ENCODE results near the gene MAP4K2. TPM values are rescaled to one million over a fixed set of nuclear protein-coding genes. Genes with fewer than 3 reads are reported as not detected.
"Not testable (repeated sequence)": the region's sequence is repeated elsewhere in the genome, so short reads cannot be mapped to it uniquely, and the experiment has no call there.

Gene MAP4K2
- total RNA-seq, 2 experiments from 2014 or later: 86.6 to 91.2 TPM

- DNase-seq: no peak
- POLR2A ChIA-PET: no interaction called here
- H3K4me3 Mint-ChIP-seq: no peak overlapping the region
- CTCF ChIA-PET: interaction anchor here (0.6 to 1.0 kb wide), 2 partner anchors 17 to 256 kb away, joined by 3 read pairs; no protein-coding TSS in a partner anchor
- H3K27ac Mint-ChIP-seq: no peak overlapping the region
- no peaks in the 10 kb centered on the region for H3K4me1 Mint-ChIP-seq
- H3K36me3 Mint-ChIP-seq (ENCODE audit: low read depth): no peaks in the 10 kb centered on the region
- no peaks in the 10 kb centered on the region for H3K27me3 Mint-ChIP-seq
- H3K9me3 Mint-ChIP-seq: no peaks in the 10 kb centered on the region
Observed at GRCh38 chr11:64817476-64817875, 14.5 kb upstream of the MAP4K2 start.

GRCh38 chr11:64815433-64815832 lies 12.4 kb upstream of the MAP4K2 start:
- H3K27ac Mint-ChIP-seq; POLR2A ChIA-PET; H3K36me3 Mint-ChIP-seq (ENCODE audit: low read depth); H3K4me1 Mint-ChIP-seq; H3K27me3 Mint-ChIP-seq; DNase-seq; H3K4me3 Mint-ChIP-seq; CTCF ChIA-PET; H3K9me3 Mint-ChIP-seq: not testable (repeated sequence)

- no peaks in the 10 kb centered on the region for H3K9me3 Mint-ChIP-seq
- peaks cover 11% of the 10 kb centered on the region for H3K4me1 Mint-ChIP-seq
- H3K27ac Mint-ChIP-seq: no peak overlapping the region
- no peaks in the 10 kb centered on the region for H3K27me3 Mint-ChIP-seq
- POLR2A ChIA-PET: no interaction called here
- no peak overlapping the region for H3K4me3 Mint-ChIP-seq
- CTCF ChIA-PET: no interaction called here
- no peaks in the 10 kb centered on the region for H3K36me3 Mint-ChIP-seq (ENCODE audit: low read depth)
- DNase-seq: no peak
Observed at GRCh38 chr11:64814712-64815187, 11.7 kb upstream of the MAP4K2 start.

- ChIA-PET CTCF (interaction anchor here (0.6 to 0.7 kb wide), 2 partner anchors 13 to 478 kb away, joined by 3 read pairs; no protein-coding TSS in a partner anchor), POLR2A (no interaction called here)
- H3K4me1 Mint-ChIP-seq: peaks cover 18% of the 10 kb centered on the region
- peaks cover 4% of the 10 kb centered on the region for H3K36me3 Mint-ChIP-seq (ENCODE audit: low read depth)
- H3K27ac Mint-ChIP-seq: no peak overlapping the region
- no peaks in the 10 kb centered on the region for H3K27me3 Mint-ChIP-seq
- H3K9me3 Mint-ChIP-seq: no peaks in the 10 kb centered on the region
- no peak overlapping the region for H3K4me3 Mint-ChIP-seq
- DNase-seq: no peak
Observed at GRCh38 chr11:64813826-64814225, 10.8 kb upstream of the MAP4K2 start.

- CTCF ChIA-PET: interaction anchor here (0.6 to 1.8 kb wide), 7 partner anchors 10 to 267 kb away, joined by 3 to 9 read pairs (median 3); partner anchors contain the start of gene CDC42BPG
- peaks cover 25% of the 10 kb centered on the region for H3K4me1 Mint-ChIP-seq
- H3K9me3 Mint-ChIP-seq: no peaks in the 10 kb centered on the region
- peak; percentile 76 for DNase-seq
- no peaks in the 10 kb centered on the region for H3K27me3 Mint-ChIP-seq
- H3K36me3 Mint-ChIP-seq (ENCODE audit: low read depth): peaks cover 18% of the 10 kb centered on the region
- POLR2A ChIA-PET: interaction anchor here (0.8 to 1.0 kb wide), 2 partner anchors 32 to 694 kb away, joined by 3 to 4 read pairs; no protein-coding TSS in a partner anchor
- H3K4me3 Mint-ChIP-seq: peak overlapping the region; percentile 96
- peak overlapping the region; percentile 94 for H3K27ac Mint-ChIP-seq
Observed at GRCh38 chr11:64810891-64811272, 7.9 kb upstream of the MAP4K2 start.

GRCh38 chr11:64810271-64810890 lies 7.4 kb upstream of the MAP4K2 start, which contains the start of gene MEN1:
TSS of gene MEN1 (minus strand) at chr11:64810551. CDS start at chr11:64810109, 442 bp downstream.
- H3K27ac Mint-ChIP-seq: peak within 1 kb of the TSS; percentile 94
- H3K9me3 Mint-ChIP-seq: no peaks in the 10 kb centered on the region
- H3K4me1 Mint-ChIP-seq: peaks cover 25% of the 10 kb centered on the region
- peaks cover 23% of the 10 kb centered on the region for H3K36me3 Mint-ChIP-seq (ENCODE audit: low read depth)
- POLR2A ChIA-PET: interaction anchor here (0.8 to 1.0 kb wide), 2 partner anchors 32 to 694 kb away, joined by 3 to 4 read pairs; no protein-coding TSS in a partner anchor
- peak; percentile 87 for DNase-seq
- CTCF ChIA-PET: interaction anchor here (0.6 to 1.8 kb wide), 6 partner anchors 10 to 268 kb away, joined by 3 to 9 read pairs (median 3); partner anchors contain the start of gene CDC42BPG
- H3K4me3 Mint-ChIP-seq: peak within 1 kb of the TSS; percentile 96
- H3K27me3 Mint-ChIP-seq: no peaks in the 10 kb centered on the region

- H3K36me3 Mint-ChIP-seq (ENCODE audit: low read depth): peaks cover 27% of the 10 kb centered on the region
- H3K27me3 Mint-ChIP-seq: no peaks in the 10 kb centered on the region
- ChIA-PET CTCF (interaction anchor here (1.0 to 1.8 kb wide), 2 partner anchors 34 to 42 kb away, joined by 3 to 9 read pairs; partner anchors contain the start of gene CDC42BPG), POLR2A (no interaction called here)
- H3K9me3 Mint-ChIP-seq: no peaks in the 10 kb centered on the region
- peak; percentile 14 for DNase-seq
- peak overlapping the region; percentile 96 for H3K4me3 Mint-ChIP-seq
- peak overlapping the region; percentile 94 for H3K27ac Mint-ChIP-seq
- peaks cover 25% of the 10 kb centered on the region for H3K4me1 Mint-ChIP-seq
Observed at GRCh38 chr11:64809781-64810241, 6.8 kb upstream of the MAP4K2 start.

- DNase-seq: no peak
- peaks cover 44% of the 10 kb centered on the region for H3K4me1 Mint-ChIP-seq
- H3K27me3 Mint-ChIP-seq: no peaks in the 10 kb centered on the region
- ChIA-PET CTCF (interaction anchor here (0.6 kb wide), 1 partner anchor 219 kb away, joined by 3 read pairs; no protein-coding TSS in a partner anchor), POLR2A (no interaction called here)
- H3K36me3 Mint-ChIP-seq (ENCODE audit: low read depth): peaks cover 35% of the 10 kb centered on the region
- H3K9me3 Mint-ChIP-seq: no peaks in the 10 kb centered on the region
- H3K27ac Mint-ChIP-seq: no peak overlapping the region
- no peak overlapping the region for H3K4me3 Mint-ChIP-seq
Observed at GRCh38 chr11:64805481-64805880, 2.5 kb upstream of the MAP4K2 start.

GRCh38 chr11:64804346-64805210 lies 1.6 kb upstream of the MAP4K2 start:
- Mint-ChIP-seq H3K27me3 (no peaks in the 10 kb centered on the region), H3K4me1 (peaks cover 39% of the 10 kb centered on the region), H3K36me3 (ENCODE audit: low read depth) (peaks cover 40% of the 10 kb centered on the region), H3K9me3 (no peaks in the 10 kb centered on the region), H3K4me3 (peak overlapping the region; percentile 80), H3K27ac (peak overlapping the region; percentile 87)
- ChIA-PET POLR2A (no interaction called here), CTCF (interaction anchor here (0.6 to 2.2 kb wide), 2 partner anchors 40 to 220 kb away, joined by 3 to 7 read pairs; partner anchors contain the start of gene CDC42BPG)
- no peak for DNase-seq

- Mint-ChIP-seq H3K36me3 (ENCODE audit: low read depth) (peaks cover 43% of the 10 kb centered on the region), H3K27me3 (no peaks in the 10 kb centered on the region), H3K4me3 (peak overlapping the region; percentile 80), H3K9me3 (no peaks in the 10 kb centered on the region), H3K27ac (peak overlapping the region; percentile 87), H3K4me1 (peaks cover 36% of the 10 kb centered on the region)
- DNase-seq: no peak
- CTCF ChIA-PET: interaction anchor here (2.2 kb wide), 1 partner anchor 40 kb away, joined by 7 read pairs; the partner anchor contains the start of gene CDC42BPG
- POLR2A ChIA-PET: no interaction called here
Observed at GRCh38 chr11:64803846-64804345, 882 bp upstream of the MAP4K2 start.

- Mint-ChIP-seq H3K36me3 (ENCODE audit: low read depth) (peaks cover 40% of the 10 kb centered on the region), H3K4me1 (peaks cover 34% of the 10 kb centered on the region), H3K9me3 (no peaks in the 10 kb centered on the region), H3K27me3 (no peaks in the 10 kb centered on the region), H3K27ac (peak overlapping the region; percentile 85), H3K4me3 (peak overlapping the region; percentile 79)
- CTCF ChIA-PET: interaction anchor here (0.9 to 2.2 kb wide), 3 partner anchors 8 to 42 kb away, joined by 3 to 7 read pairs (median 3); partner anchors contain the start of gene CDC42BPG
- POLR2A ChIA-PET: no interaction called here
- no peak for DNase-seq
Observed at GRCh38 chr11:64802370-64803157, 450 bp downstream of the MAP4K2 start.

Measured in activated CD4-positive, alpha-beta T cell treated with anti-CD3 and anti-CD28 coated beads, Interleukin-2, amount 10 ng/mL, durations not matched to agents 7 days and 5 days (primary cell).